Activated naive CD4-positive, alpha-beta T cell treated with anti-CD3 and anti-CD28 coated beads, Interleukin-2, amount 10 ng/mL, durations not matched to agents 7 days and 5 days (primary cell): ENCODE measurements around the gene CDKN2AIP.
"Not testable (repeated sequence)": the region's sequence is repeated elsewhere in the genome, so short reads cannot be mapped to it uniquely, and the experiment has no call there.

ENCODE experiments used
- CTCF ChIA-PET: fragments of 350-600 bp; sonication (Branson Sonifier 250); formaldehyde crosslinking; loops from one replicate; lab custom pipeline; 2021; ENCODE audit warnings: antibody characterized with exemption; lab: Charles Lee
- DNase-seq: peaks from one replicate; pipeline ENCODE4 v3.0.0-alpha.2; 2020
- H3K27ac Mint-ChIP-seq: one replicate; pipeline ENCODE4 v1.8.0; 2021; ENCODE audit warnings: mild to moderate bottlenecking, moderate library complexity, mixed read lengths
- H3K27me3 Mint-ChIP-seq: one replicate; pipeline ENCODE4 v1.8.0; 2021; ENCODE audit warnings: mild to moderate bottlenecking, mixed read lengths
- H3K36me3 Mint-ChIP-seq: one replicate; pipeline ENCODE4 v1.8.0; 2021; ENCODE audit warnings: mixed read lengths
- H3K4me1 Mint-ChIP-seq: one replicate; pipeline ENCODE4 v1.8.0; 2021; ENCODE audit warnings: mixed read lengths
- H3K4me3 Mint-ChIP-seq: one replicate; pipeline ENCODE4 v1.8.0; 2021; ENCODE audit warnings: mild to moderate bottlenecking, moderate library complexity, mixed read lengths
- H3K9me3 Mint-ChIP-seq: one replicate; pipeline ENCODE4 v1.8.0; 2021; ENCODE audit warnings: mixed read lengths

Gene CDKN2AIP

DNA sequence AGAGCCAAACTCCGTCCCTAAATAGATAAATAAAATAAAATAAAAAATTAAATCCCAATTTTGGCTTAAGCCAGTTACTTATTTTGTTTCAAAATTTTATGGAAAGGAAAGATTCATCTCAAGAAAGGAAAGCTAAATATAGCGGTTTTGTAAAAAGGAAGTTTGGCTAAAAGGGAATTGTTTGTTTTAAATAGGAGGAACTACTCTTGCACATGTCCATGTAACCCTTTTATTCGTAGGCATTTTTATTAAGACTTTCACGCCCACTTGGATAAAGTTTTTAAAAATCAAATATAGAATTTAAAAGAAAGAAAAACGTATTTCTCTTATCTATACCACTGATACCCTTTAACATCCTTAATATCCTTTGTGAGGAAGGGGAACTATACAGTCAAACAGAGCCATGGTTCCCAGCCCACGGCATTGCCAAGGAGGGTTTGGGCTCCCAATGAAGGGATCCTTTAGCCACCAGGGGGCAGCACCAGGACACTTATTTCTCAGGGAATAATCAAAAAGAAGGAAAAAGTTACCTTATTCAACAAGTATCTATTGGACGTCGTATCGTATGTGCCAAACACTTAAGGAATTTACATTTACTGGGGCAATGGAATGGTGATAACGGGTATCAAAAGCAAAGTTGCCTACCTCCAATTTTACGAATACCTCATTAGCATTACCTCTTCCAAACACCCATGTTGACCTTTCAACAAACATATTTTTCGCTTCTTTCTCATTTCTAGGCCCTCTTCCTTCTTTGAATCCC lies 27.7 kb downstream of the CDKN2AIP start:
- H3K36me3 Mint-ChIP-seq: no peaks in the 10 kb centered on the region
- H3K9me3 Mint-ChIP-seq: peaks cover 2% of the 10 kb centered on the region
- CTCF ChIA-PET: interaction anchor here (0.7 to 1.1 kb wide), 2 partner anchors 12 to 128 kb away, joined by 3 read pairs; no protein-coding TSS in a partner anchor
- DNase-seq: peak; percentile 87
- H3K27me3 Mint-ChIP-seq: peaks cover 8% of the 10 kb centered on the region
- H3K27ac Mint-ChIP-seq: no peak overlapping the region
- H3K4me3 Mint-ChIP-seq: no peak overlapping the region
- no peaks in the 10 kb centered on the region for H3K4me1 Mint-ChIP-seq

DNA sequence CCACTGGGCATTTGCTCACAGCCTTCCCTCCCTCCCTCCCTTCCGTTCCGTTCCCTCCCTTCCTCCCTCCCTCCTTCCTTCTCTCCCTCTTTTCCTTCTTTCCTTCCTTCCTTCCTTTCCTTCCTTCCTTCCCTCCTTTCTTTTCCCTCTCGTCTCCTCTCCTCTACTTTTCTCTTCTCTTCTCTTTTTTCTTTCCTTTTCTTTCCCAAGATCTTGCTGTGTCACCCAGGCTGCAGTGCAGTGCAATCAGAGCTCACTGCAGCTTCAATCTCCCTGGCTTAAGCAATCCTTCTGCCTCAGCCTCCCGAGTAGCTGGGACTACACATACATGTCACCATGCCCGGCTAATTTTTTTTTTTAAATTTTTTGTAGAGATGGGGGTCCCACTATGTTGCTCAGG lies 33.7 kb downstream of the CDKN2AIP start:
- no peaks in the 10 kb centered on the region for H3K4me1 Mint-ChIP-seq
- no peaks in the 10 kb centered on the region for H3K9me3 Mint-ChIP-seq
- DNase-seq: no peak
- H3K27me3 Mint-ChIP-seq: peaks cover 14% of the 10 kb centered on the region
- no peak overlapping the region for H3K4me3 Mint-ChIP-seq
- H3K27ac Mint-ChIP-seq: no peak overlapping the region
- H3K36me3 Mint-ChIP-seq: no peaks in the 10 kb centered on the region
- CTCF ChIA-PET: interaction anchor here (0.6 to 1.1 kb wide), 4 partner anchors 19 to 768 kb away, joined by 3 to 4 read pairs (median 4); no protein-coding TSS in a partner anchor

- no peaks in the 10 kb centered on the region for H3K36me3 Mint-ChIP-seq
- no peak for DNase-seq
- H3K4me1 Mint-ChIP-seq: no peaks in the 10 kb centered on the region
- no peak overlapping the region for H3K4me3 Mint-ChIP-seq
- H3K9me3 Mint-ChIP-seq: no peaks in the 10 kb centered on the region
- CTCF ChIA-PET: interaction anchor here (0.7 to 1.1 kb wide), 3 partner anchors 121 to 124 kb away, joined by 3 to 4 read pairs (median 3); no protein-coding TSS in a partner anchor
- no peak overlapping the region for H3K27ac Mint-ChIP-seq
- H3K27me3 Mint-ChIP-seq: peaks cover 14% of the 10 kb centered on the region
Measured at GRCh38 chr4:183478926-183479325, 34.5 kb downstream of the CDKN2AIP start.

DNA sequence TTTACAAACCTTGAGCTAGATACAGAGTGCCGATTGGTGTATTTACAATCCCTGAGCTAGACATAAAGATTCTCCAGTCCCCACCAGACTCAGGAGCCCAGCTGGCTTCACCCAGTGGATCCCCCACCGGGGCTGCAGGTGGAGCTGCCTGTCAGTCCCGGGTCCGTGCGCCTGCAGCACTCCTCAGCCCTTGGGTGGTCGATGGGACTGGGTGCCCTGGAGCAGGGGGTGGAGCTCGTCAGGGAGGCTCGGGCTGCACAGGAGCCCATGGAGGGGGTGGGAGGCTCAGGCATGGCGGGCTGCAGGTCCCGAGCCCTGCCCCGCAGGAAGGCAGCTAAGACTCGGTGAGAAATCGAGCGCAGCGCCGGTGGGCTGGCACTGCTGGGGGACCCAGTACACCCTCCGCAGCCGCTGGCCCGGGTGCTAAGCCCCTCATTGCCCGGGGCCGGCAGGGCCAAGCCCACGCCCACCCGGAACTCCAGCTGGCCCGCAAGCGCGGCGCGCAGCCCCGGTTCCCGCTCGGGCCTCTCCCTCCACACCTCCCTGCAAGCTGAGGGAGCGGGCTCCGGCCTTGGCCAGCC lies 38.2 kb downstream of the CDKN2AIP start:
- H3K36me3 Mint-ChIP-seq, H3K27ac Mint-ChIP-seq, H3K4me3 Mint-ChIP-seq, DNase-seq, CTCF ChIA-PET, H3K9me3 Mint-ChIP-seq, H3K4me1 Mint-ChIP-seq: not testable (repeated sequence)
- H3K27me3 Mint-ChIP-seq: peaks cover 14% of the 10 kb centered on the region

- no peaks in the 10 kb centered on the region for H3K4me1 Mint-ChIP-seq
- H3K27ac Mint-ChIP-seq: no peak overlapping the region
- H3K4me3 Mint-ChIP-seq: no peak overlapping the region
- DNase-seq: no peak
- CTCF ChIA-PET: interaction anchor here (1.4 kb wide), 1 partner anchor 11 kb away, joined by 4 read pairs; no protein-coding TSS in a partner anchor
- H3K36me3 Mint-ChIP-seq: no peaks in the 10 kb centered on the region
- H3K27me3 Mint-ChIP-seq: peaks cover 6% of the 10 kb centered on the region
- H3K9me3 Mint-ChIP-seq: no peaks in the 10 kb centered on the region
Measured at GRCh38 chr4:183483997-183484396, 39.6 kb downstream of the CDKN2AIP start.

DNA sequence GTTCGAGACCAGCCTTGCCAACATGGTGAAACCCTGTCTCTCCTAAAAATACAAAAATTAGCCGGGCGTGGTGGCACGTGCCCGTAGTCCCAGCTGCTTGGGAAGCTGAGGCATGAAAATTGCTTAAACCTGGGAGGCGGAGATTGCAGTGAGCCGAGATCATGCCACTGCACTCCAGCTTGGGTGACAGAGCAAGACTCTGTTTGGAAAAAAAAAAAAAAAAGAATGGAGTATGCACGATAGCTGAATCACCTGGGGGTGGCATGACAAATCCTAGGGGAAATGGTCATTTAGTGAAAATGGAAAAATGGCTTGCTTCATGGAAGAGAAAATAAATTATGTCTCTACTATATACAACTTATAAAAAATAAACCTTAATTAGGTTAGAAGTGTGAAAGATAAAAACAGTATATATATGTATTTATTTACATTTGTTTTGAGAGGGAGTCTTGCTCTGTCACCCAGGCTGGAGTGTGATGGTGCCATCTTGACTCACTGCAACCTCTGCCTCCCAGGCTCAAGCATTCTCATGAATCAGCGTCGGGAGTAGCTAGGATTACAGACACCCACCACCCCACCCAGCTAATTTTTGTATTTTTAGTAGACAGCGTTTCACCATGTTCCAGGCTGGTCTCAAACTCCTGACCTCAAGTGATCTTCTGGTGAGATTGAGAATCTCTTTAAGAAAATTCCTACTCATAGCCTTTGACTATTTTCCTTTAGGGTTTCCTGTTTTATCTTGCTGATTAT lies 41.1 kb downstream of the CDKN2AIP start:
- H3K27me3 Mint-ChIP-seq: no peaks in the 10 kb centered on the region

DNA sequence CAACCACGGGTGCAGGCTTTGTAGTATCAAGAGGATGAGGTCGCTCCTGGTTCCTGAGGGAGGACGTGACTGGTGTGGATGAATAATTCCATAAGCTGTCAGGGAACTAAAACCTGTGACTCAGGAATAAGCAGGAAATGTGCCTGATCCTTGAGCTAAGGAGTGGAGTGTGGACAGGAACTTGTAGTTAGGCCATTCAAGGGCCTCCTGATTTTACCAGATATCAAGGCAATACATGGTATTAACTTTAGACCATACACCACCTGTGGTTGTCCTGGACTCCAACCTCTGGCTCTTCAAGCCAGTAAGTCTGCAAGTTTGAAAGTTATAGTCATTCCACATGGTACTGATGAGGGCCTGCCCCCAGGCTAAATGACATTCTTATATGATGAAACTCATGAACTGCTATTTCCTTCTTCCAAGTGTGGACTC lies 48.4 kb downstream of the CDKN2AIP start:
- H3K4me3 Mint-ChIP-seq: no peak overlapping the region
- H3K36me3 Mint-ChIP-seq: peaks cover 18% of the 10 kb centered on the region
- H3K4me1 Mint-ChIP-seq: no peaks in the 10 kb centered on the region
- H3K9me3 Mint-ChIP-seq: no peaks in the 10 kb centered on the region
- no peak overlapping the region for H3K27ac Mint-ChIP-seq
- CTCF ChIA-PET: no interaction called here
- no peak for DNase-seq
- H3K27me3 Mint-ChIP-seq: no peaks in the 10 kb centered on the region

More for the DNA sequence above, 41.1 kb downstream of the CDKN2AIP start:
- no peak overlapping the region for H3K4me3 Mint-ChIP-seq
- H3K9me3 Mint-ChIP-seq: no peaks in the 10 kb centered on the region
- H3K36me3 Mint-ChIP-seq: peaks cover 3% of the 10 kb centered on the region
- H3K27ac Mint-ChIP-seq: no peak overlapping the region
- no peaks in the 10 kb centered on the region for H3K4me1 Mint-ChIP-seq
- DNase-seq: no peak
- CTCF ChIA-PET: no interaction called here

GRCh38 chr4:183493246-183493645 lies 48.8 kb downstream of the CDKN2AIP start:
- H3K27me3 Mint-ChIP-seq: no peaks in the 10 kb centered on the region
- CTCF ChIA-PET: no interaction called here
- H3K4me3 Mint-ChIP-seq: no peak overlapping the region
- no peak for DNase-seq
- H3K9me3 Mint-ChIP-seq: no peaks in the 10 kb centered on the region
- H3K4me1 Mint-ChIP-seq: no peaks in the 10 kb centered on the region
- H3K27ac Mint-ChIP-seq: no peak overlapping the region
- peaks cover 18% of the 10 kb centered on the region for H3K36me3 Mint-ChIP-seq

DNA sequence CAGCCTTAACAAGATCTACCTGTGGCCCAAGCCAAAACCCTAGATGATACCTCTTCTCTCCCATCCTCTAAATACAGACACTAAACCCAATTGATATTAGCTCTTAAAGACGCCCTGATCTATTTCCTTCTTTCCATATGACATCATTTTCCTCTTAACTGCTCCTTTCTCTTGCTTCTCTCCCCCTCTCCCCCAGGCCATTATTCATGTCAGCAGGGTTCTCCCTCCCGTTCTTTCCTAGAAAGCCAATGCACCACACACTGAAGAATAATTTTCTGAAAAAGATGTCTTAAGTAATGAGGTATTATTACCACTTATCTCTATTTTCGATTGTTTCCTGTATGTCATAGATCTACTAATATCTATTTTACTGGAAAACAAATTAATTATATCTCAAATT lies 50.7 kb downstream of the CDKN2AIP start:
- no peak for DNase-seq
- Mint-ChIP-seq H3K36me3 (peaks cover 18% of the 10 kb centered on the region), H3K9me3 (no peaks in the 10 kb centered on the region), H3K27ac (no peak overlapping the region), H3K27me3 (no peaks in the 10 kb centered on the region), H3K4me3 (no peak overlapping the region), H3K4me1 (peaks cover 12% of the 10 kb centered on the region)
- CTCF ChIA-PET: no interaction called here
